Adrenal gland (tissue), 5 donors: Measurements from ENCODE around the gene HOMER1.

Experiments
- POLR2A ChIP-seq, 2 donors: fragments of 450-650 bp; IDR thresholded peaks; one replicate each; pipeline ENCODE4 v1.6.1; 2017; ENCODE audit warnings: antibody characterized with exemption in 2 of 2, mild to moderate bottlenecking in 2 of 2, moderate library complexity in 1 of 2
- TF ChIP-seq, protein P1 (sequence below), 6 experiments: fragments of 450-650 bp in 4 of 6; fragments of 200-600 bp in 2 of 6; sonication (generic) in 1 of 6; IDR thresholded peaks; 1 replicate in 5 of 6; 2 replicates in 1 of 6; pipeline versions ENCODE4 v1.5.1 to v1.8.0; 2016 to 2021; ENCODE audit warnings: antibody characterized with exemption in 6 of 6, mild to moderate bottlenecking in 2 of 6, moderate library complexity in 1 of 6
- donor health status: DM: no; HTN: no; CAD: no.

- TF ChIP-seq, protein P1, sequence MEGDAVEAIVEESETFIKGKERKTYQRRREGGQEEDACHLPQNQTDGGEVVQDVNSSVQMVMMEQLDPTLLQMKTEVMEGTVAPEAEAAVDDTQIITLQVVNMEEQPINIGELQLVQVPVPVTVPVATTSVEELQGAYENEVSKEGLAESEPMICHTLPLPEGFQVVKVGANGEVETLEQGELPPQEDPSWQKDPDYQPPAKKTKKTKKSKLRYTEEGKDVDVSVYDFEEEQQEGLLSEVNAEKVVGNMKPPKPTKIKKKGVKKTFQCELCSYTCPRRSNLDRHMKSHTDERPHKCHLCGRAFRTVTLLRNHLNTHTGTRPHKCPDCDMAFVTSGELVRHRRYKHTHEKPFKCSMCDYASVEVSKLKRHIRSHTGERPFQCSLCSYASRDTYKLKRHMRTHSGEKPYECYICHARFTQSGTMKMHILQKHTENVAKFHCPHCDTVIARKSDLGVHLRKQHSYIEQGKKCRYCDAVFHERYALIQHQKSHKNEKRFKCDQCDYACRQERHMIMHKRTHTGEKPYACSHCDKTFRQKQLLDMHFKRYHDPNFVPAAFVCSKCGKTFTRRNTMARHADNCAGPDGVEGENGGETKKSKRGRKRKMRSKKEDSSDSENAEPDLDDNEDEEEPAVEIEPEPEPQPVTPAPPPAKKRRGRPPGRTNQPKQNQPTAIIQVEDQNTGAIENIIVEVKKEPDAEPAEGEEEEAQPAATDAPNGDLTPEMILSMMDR (IDR thresholded peaks at IDR 0.05), result no peak
- no peak for TF ChIP-seq POLR2A (IDR thresholded peaks at IDR 0.05)
These were observed 100.8 kb downstream of the HOMER1 start for GRCh38 chr5:79413112-79413511.
